GM12864 (cell line): ENCODE results near the gene PPM1N.
A peak's percentile ranks its signal among the peaks of the same experiment; 100 is the strongest.

Source experiments
- DNase-seq: peaks from one replicate; pipeline ENCODE4 v3.0.0-alpha.2; 2011; ENCODE audit warnings: low read depth
- H3K4me3 ChIP-seq: 2 replicates; pipeline ENCODE4 v1.5.1; 2011; ENCODE audit warnings: mild to moderate bottlenecking, low read depth, low read length, control low read depth
- CTCF ChIP-seq: IDR thresholded peaks from 2 replicates; pipeline ENCODE4 v1.5.1; 2011; ENCODE audit warnings: low read depth, mild to moderate bottlenecking, moderate library complexity, low read length, control low read depth, inconsistent platforms; ENCODE audit errors: missing control alignments

PPM1N gene

GRCh38 chr19:45483033-45483432, 15.2 kb upstream of the PPM1N start:
- no peak for TF ChIP-seq CTCF
- no peak for DNase-seq
- H3K4me3 ChIP-seq: no peak overlapping the region

GRCh38 chr19:45484273-45484945, 13.8 kb upstream of the PPM1N start:
- DNase-seq: no peak

GRCh38 chr19:45485305-45486077, 12.8 kb upstream of the PPM1N start:
- peak; percentile 92 for DNase-seq
- H3K4me3 ChIP-seq: peak overlapping the region; percentile 67
- peak; percentile 99 for TF ChIP-seq CTCF

More at GRCh38 chr19:45484273-45484945, 13.8 kb upstream of the PPM1N start:
- no peak for TF ChIP-seq CTCF
- H3K4me3 ChIP-seq: no peak overlapping the region

GRCh38 chr19:45488708-45489107, 9.5 kb upstream of the PPM1N start:
- DNase-seq: no peak
- no peak overlapping the region for H3K4me3 ChIP-seq
- TF ChIP-seq CTCF: no peak

- H3K4me3 ChIP-seq: no peak overlapping the region
- no peak for TF ChIP-seq CTCF
- no peak for DNase-seq
Measured at GRCh38 chr19:45489216-45489855, 8.9 kb upstream of the PPM1N start.

GRCh38 chr19:45492137-45492626, 6.1 kb upstream of the PPM1N start:
- TF ChIP-seq CTCF: no peak
- peak overlapping the region; percentile 66 for H3K4me3 ChIP-seq
- DNase-seq: no peak
